HG03432 (cell line): ENCODE data around the gene GRAMD1A.
"Not testable (repeated sequence)": the region's sequence is repeated elsewhere in the genome, so short reads cannot be mapped to it uniquely, and the experiment has no call there.

Experiments
- ATAC-seq: cut with Tn5 transposase; IDR thresholded peaks from one replicate; pipeline ENCODE4 v1.9.1; 2021; ENCODE audit warnings: mild to moderate bottlenecking, moderate library complexity; ENCODE audit not compliant: unreplicated experiment

Gene GRAMD1A

GRCh38 chr19:35034005-35034502, 33.9 kb downstream of the GRAMD1A start:
- ATAC-seq = no peak

GRCh38 chr19:35034588-35035382, 34.7 kb downstream of the GRAMD1A start:
- ATAC-seq = no peak

GRCh38 chr19:35037716-35038622, 37.8 kb downstream of the GRAMD1A start:
- no peak for ATAC-seq

- ATAC-seq = no peak
Observed at GRCh38 chr19:35038623-35039512, 38.7 kb downstream of the GRAMD1A start.

- no peak for ATAC-seq
Observed at GRCh38 chr19:35039881-35040825, 40.0 kb downstream of the GRAMD1A start.

- no peak for ATAC-seq
Observed at GRCh38 chr19:35040826-35041547, 40.9 kb downstream of the GRAMD1A start.

- ATAC-seq = no peak
Observed at GRCh38 chr19:35041548-35042055, 41.5 kb downstream of the GRAMD1A start, which contains the start of gene HPN. HPN (plus strand) TSS chr19:35041721; CDS start chr19:35042507, 786 bp downstream.

- ATAC-seq = no peak
Observed at GRCh38 chr19:35042056-35042730, 42.1 kb downstream of the GRAMD1A start.

- no peak for ATAC-seq
Observed at GRCh38 chr19:35042954-35043604, 43.0 kb downstream of the GRAMD1A start.

GRCh38 chr19:35043906-35044305, 43.8 kb downstream of the GRAMD1A start:
- no peak for ATAC-seq

GRCh38 chr19:35044317-35045117, 44.4 kb downstream of the GRAMD1A start:
- ATAC-seq = no peak

GRCh38 chr19:35045667-35046300, 45.7 kb downstream of the GRAMD1A start:
- ATAC-seq = peak; percentile 61

- ATAC-seq = no peak
Observed at GRCh38 chr19:35046461-35046860, 46.3 kb downstream of the GRAMD1A start.

GRCh38 chr19:35048911-35049411, 48.8 kb downstream of the GRAMD1A start:
- ATAC-seq = no peak

- no peak for ATAC-seq
Observed at GRCh38 chr19:35049456-35049855, 49.3 kb downstream of the GRAMD1A start.

GRCh38 chr19:35050662-35051061, 50.5 kb downstream of the GRAMD1A start:
- not testable (repeated sequence) for ATAC-seq
